DOHH2 (cell line): ENCODE measurements around the gene DHX36.

Experiments used
- EZH2phosphoT487 ChIP-seq: fragments of 200-600 bp; sonication (generic); IDR thresholded peaks from 2 replicates; pipeline ENCODE4 v1.6.1; 2017; ENCODE audit warnings: borderline replicate concordance, mild to moderate bottlenecking, antibody characterized with exemption, low read length, moderate library complexity, mixed read lengths
- TF ChIP-seq, protein P1 (sequence below): fragments of 200-600 bp; sonication (generic); IDR thresholded peaks from one replicate; pipeline ENCODE4 v1.5.1; 2014; ENCODE audit warnings: antibody characterized with exemption, mild to moderate bottlenecking, low read depth, low read length; ENCODE audit not compliant: poor library complexity, severe bottlenecking

DNA sequence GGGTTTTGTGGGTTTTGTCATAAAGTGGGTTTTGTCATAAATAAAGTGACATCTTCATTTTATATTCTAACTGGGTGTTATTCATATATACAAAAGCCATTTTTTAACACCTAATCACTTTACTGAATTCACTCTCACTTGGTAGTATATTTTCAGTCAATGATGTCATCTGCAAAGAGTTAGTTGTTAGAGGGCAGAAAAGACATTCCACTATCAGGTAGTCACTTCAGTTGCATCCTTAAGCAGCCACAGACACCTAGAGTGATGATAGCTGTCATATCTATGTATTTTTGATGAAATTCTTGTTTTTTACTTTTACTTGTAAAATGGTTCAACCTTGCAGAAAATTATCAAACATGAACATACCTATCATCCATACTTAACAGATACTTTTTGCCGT is 89.0 kb downstream of the DHX36 start:
- TF ChIP-seq, protein P1, sequence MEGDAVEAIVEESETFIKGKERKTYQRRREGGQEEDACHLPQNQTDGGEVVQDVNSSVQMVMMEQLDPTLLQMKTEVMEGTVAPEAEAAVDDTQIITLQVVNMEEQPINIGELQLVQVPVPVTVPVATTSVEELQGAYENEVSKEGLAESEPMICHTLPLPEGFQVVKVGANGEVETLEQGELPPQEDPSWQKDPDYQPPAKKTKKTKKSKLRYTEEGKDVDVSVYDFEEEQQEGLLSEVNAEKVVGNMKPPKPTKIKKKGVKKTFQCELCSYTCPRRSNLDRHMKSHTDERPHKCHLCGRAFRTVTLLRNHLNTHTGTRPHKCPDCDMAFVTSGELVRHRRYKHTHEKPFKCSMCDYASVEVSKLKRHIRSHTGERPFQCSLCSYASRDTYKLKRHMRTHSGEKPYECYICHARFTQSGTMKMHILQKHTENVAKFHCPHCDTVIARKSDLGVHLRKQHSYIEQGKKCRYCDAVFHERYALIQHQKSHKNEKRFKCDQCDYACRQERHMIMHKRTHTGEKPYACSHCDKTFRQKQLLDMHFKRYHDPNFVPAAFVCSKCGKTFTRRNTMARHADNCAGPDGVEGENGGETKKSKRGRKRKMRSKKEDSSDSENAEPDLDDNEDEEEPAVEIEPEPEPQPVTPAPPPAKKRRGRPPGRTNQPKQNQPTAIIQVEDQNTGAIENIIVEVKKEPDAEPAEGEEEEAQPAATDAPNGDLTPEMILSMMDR: no peak
- no peak for TF ChIP-seq EZH2phosphoT487
